ENCODE measurements around the gene AGK. TPM values are rescaled to one million over a fixed set of nuclear protein-coding genes. Genes with fewer than 3 reads are reported as not detected.

Gene AGK
- total and polyA plus RNA-seq, 2 of the 8 experiments (the other 6 are each of a cell fraction or from before 2014, with no cell fraction given): 25.8 to 34.0 TPM

- TF ChIP-seq, protein P1, sequence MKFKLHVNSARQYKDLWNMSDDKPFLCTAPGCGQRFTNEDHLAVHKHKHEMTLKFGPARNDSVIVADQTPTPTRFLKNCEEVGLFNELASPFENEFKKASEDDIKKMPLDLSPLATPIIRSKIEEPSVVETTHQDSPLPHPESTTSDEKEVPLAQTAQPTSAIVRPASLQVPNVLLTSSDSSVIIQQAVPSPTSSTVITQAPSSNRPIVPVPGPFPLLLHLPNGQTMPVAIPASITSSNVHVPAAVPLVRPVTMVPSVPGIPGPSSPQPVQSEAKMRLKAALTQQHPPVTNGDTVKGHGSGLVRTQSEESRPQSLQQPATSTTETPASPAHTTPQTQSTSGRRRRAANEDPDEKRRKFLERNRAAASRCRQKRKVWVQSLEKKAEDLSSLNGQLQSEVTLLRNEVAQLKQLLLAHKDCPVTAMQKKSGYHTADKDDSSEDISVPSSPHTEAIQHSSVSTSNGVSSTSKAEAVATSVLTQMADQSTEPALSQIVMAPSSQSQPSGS (IDR thresholded peaks at IDR 0.05; ENCODE audit: low read length): no peak
- TF ChIP-seq, protein P2, sequence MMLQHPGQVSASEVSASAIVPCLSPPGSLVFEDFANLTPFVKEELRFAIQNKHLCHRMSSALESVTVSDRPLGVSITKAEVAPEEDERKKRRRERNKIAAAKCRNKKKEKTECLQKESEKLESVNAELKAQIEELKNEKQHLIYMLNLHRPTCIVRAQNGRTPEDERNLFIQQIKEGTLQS (IDR thresholded peaks at IDR 0.05; ENCODE audit: insufficient read depth, low read depth, low read length): no peak
These were observed 122.1 kb downstream of the AGK start (continued) for GRCh38 chr7:141673346-141673745.
